HG02623 (cell line): ENCODE results near the gene MINDY2.
A peak's percentile ranks its signal among the peaks of the same experiment; 100 is the strongest.

Experiments used
- ATAC-seq: cut with Tn5 transposase; IDR thresholded peaks from one replicate; pipeline ENCODE4 v1.9.1; 2021; ENCODE audit warnings: moderate library complexity; ENCODE audit not compliant: unreplicated experiment

MINDY2 gene

DNA sequence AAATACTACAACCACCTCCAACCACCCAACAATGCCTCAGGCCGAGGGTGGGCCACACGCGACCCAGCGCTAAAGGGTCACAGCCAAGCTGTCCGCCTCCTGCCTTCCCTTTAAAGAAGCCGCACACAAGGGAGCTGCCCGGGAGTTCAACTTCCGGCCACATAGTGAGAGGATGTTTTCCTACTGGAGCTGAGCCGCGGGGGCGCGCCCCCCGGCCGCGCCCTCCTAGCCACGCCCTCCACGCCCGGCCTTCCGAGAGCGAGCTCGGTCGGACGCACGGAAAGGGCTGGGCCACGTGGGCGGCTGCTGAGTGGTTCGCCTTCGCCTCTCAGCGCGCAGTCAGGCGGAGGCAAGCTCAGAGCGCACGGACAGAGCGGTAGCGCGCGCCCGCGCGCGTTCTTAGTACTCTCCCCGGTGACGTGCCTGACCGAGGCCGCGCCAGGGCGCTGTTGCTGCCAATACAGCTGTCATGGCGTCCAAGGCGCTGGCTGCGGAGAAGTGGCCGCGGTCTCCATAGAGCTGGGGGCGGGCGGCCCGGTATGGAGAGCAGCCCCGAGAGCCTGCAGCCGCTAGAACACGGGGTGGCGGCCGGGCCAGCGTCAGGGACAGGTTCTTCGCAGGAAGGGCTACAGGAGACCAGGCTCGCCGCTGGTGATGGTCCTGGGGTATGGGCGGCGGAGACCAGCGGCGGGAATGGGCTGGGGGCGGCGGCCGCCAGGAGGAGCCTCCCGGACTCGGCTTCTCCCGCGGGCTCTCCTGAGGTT lies at the start of gene MINDY2:
TSS of gene MINDY2 (plus strand) at position 446 of the 764 bp plus-strand sequence. CDS start at position 540, 94 bp downstream.
- ATAC-seq: peak; percentile 93

GRCh38 chr15:58724466-58724865 lies 46.6 kb upstream of the MINDY2 start:
- ATAC-seq: peak; percentile 70

GRCh38 chr15:58726867-58727266 lies 44.2 kb upstream of the MINDY2 start:
- no peak for ATAC-seq

- ATAC-seq: no peak
Observed at GRCh38 chr15:58731756-58732535, 39.2 kb upstream of the MINDY2 start.

GRCh38 chr15:58732625-58733363 lies 38.3 kb upstream of the MINDY2 start:
- ATAC-seq: no peak

DNA sequence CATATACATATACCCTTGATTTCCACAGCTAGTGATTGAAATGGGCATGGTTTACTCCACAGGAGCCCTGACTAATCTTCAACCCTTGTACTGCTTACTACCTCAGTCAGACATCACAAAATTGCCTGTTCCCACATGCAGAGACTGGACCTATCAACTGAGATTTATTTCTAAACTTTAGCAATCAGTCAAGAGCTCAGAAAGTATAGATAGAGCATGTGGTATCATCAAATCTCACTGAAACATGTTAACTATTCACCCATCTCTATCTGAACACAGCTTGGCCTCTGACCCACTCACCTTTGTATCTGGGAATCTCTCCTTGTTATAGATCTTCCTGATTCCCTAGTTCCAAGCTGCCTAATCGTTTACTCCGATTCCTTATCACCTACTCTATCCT lies 36.2 kb upstream of the MINDY2 start:
- ATAC-seq: no peak

- ATAC-seq: no peak
Observed at GRCh38 chr15:58736018-58736643, 35.0 kb upstream of the MINDY2 start.

DNA sequence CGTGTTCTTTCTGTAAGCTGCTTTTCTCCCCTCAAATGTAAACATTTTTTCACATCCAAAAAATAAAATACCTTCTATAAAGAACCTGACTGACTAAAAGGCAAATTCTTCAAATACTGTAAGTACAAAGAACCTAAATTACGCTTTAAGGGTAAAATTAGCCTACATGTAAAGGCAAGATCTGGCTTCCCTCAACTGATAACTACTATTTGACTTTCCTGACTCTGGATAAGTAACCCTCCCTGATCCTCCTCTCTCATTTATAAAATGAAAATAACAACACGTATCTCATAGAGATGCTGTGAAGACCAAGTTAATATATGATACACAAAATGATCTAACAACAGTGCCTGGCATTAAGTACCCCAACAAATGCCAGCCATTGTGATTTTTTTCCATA lies 33.8 kb upstream of the MINDY2 start:
- ATAC-seq: no peak

DNA sequence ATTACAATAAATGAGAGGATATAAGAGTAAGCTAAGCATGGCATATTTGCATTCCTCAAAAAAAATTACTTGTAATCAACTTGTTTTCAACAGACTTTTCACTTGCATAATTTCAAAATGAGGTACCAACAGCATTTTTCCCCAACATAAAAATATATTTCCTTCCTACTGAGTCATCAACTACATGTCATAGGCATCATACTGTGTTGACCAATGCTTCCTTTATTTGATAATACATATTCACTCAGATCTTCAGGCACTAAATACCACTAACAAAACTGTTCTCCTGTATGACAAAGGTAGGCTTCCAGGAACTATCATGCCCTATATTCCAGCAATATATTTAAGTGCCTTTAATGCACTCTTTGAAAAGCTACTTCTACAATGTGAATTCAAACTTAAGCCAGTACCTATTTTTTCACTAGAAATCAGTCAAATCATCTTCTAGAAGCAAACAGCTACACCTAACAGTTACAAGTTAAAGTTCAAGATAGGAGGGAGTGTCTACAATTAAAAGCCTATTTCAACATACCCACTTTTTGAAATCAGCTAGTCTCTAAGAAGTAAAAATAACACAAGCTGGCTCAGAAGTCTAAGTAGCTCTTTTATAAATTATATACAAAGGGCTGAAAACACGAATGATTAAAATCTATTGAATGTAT lies 32.9 kb upstream of the MINDY2 start:
- ATAC-seq: no peak

DNA sequence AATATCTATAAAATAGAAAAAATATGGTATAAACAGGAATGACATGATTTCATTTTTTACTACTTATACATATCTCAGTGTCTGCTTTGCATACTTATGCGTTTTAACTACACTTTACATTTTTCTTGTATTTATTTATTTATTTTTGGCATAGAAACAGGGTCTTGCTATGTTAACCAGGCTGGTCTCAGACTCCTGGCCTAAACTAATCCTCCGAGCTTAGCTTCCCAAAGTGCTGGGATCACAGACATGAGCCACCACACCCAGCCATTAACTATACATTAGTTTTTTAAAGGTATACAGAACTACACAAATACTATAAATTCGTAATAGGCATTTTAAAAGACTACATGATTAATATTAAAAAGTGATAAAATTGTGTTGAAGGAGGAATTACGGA lies 30.7 kb upstream of the MINDY2 start:
- no peak for ATAC-seq

GRCh38 chr15:58741032-58741431 lies 30.1 kb upstream of the MINDY2 start:
- ATAC-seq: no peak

- no peak for ATAC-seq
Observed at GRCh38 chr15:58742022-58742813, 28.9 kb upstream of the MINDY2 start.

DNA sequence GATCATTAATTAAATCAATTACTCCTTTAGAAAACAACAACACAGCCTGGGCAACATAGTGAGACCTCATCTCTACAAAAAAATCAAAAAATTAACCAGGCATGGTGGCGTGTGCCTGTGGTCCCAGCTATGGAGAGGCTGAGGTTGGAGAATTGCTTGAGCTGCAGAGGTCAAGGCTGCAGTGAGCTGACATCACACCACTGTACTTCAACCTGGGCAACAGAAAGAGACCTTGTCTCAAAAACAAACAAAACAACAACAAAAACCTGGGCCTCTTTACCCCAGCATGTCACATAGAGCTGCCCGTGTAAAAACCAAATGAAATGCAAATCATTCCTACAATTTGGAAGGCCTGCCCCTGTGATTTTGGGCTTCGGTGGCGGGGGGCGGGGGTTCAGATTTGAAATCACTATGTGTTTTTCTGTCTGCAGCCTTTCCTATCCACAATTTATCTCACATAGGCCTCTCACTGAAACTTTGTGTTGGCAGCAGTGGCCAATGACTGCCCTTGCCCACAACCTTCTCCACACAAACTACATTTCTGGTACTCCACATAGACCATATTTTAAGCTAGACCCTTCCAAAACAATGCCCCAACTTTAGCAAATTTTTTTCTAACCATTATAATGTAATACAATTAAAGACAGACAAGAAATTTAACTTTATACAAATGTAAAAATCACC lies 28.1 kb upstream of the MINDY2 start:
- ATAC-seq: no peak

DNA sequence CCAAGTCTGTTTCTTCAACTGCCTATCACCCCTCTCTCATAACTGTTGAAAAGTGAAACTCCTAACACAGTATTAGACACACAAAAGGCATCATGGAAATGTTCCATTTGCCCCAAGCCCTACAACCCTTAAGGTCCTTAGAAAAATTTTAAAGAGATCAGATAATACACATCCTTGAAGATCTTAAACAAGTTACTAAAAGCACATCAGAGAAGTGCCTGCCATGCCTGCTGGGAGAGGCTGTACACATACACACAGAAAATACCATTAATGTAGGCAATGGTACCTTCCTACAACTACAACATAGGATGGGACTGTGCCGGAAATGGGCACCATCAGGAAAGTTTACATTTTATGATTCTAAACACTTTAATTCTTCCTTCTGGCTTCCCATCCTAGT lies 24.9 kb upstream of the MINDY2 start:
- no peak for ATAC-seq

DNA sequence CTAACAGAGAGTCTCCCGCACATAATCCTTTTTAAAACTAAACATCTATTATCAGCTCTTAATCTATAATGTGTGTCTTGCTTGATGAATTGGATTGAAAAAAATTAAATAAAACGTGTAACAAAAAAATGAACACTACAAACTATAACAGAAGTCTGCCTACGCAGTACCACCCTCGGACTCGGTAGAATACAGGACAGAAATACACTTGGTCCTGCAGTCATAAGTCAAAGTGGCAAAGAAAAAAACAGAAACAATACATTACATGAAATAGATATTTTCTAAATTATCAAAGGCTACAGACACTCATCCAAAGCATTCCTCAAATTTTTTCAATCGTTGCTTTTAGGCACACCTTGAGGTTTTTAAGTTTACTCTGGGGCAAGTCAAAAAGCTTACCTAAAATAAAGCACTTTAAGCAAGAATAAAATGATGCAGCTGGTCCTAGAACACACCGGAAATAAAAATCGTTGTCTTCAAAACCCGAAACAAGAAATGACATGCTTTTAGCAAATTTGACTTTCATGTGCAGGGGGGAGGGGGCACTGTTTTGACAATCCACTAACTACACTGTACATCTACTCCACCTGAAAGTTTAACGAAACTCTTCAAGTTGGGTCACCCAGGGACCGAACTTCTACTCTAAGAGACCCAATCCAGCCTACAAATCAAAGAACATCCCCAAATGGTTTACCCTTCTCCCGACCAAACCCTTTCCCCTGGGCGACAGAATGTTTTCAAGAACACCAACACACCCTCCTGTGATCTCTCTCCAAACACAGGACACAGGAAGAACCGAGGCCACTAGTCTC lies 22.9 kb upstream of the MINDY2 start:
- no peak for ATAC-seq

- ATAC-seq: peak; percentile 21
Observed at GRCh38 chr15:58748852-58749531, 22.1 kb upstream of the MINDY2 start.

- ATAC-seq: peak; percentile 83
Observed at GRCh38 chr15:58749532-58750337, 21.4 kb upstream of the MINDY2 start, which contains the start of gene ADAM10. Gene ADAM10, minus strand, starts transcription at chr15:58749707. Its CDS starts 173 bp downstream, at chr15:58749534.
